Neural cell (in vitro differentiated cells): Measurements from ENCODE around the gene AHI1. TPM values are rescaled to one million over a fixed set of nuclear protein-coding genes. Genes with fewer than 3 reads are reported as not detected.

ENCODE experiments used
- H2AFZ ChIP-seq: fragments of 200-600, 300-800 bp; sonication (generic), shearing (Covaris generic); 2 replicates; pipeline ENCODE4 v1.6.0; 2014; ENCODE audit warnings: low read depth, mild to moderate bottlenecking, antibody characterized with exemption, low read length, moderate library complexity
- H3F3A ChIP-seq: fragments of 200-600 bp; shearing (Covaris generic); 2 replicates; pipeline ENCODE4 v1.6.1; 2016; ENCODE audit warnings: mild to moderate bottlenecking, moderate library complexity, mixed read lengths, antibody characterized with exemption, low read length; ENCODE audit not compliant: insufficient read depth, poor library complexity, severe bottlenecking
- H3K27ac ChIP-seq: fragments of 200-600, 300-800 bp; sonication (generic), shearing (Covaris generic); 2 replicates; pipeline ENCODE4 v1.5.1; 2014; ENCODE audit warnings: mild to moderate bottlenecking, low read length, moderate library complexity
- H3K27me3 ChIP-seq: fragments of 300-800, 200-600 bp; sonication (generic), shearing (Covaris generic); 2 replicates; pipeline ENCODE4 v1.6.0; 2014; ENCODE audit warnings: mild to moderate bottlenecking, low read depth, low read length, moderate library complexity; ENCODE audit not compliant: insufficient read depth
- H3K36me3 ChIP-seq: fragments of 300-800, 200-600 bp; sonication (generic), shearing (Covaris generic); 2 replicates; pipeline ENCODE4 v1.5.1; 2014; ENCODE audit warnings: mild to moderate bottlenecking, antibody characterized with exemption, low read length, moderate library complexity; ENCODE audit not compliant: insufficient read depth
- H3K4me2 ChIP-seq: fragments of 300-800, 200-600 bp; sonication (generic), shearing (Covaris generic); 2 replicates; pipeline ENCODE4 v1.6.0; 2014; ENCODE audit warnings: mild to moderate bottlenecking, low read length
- H3K4me3 ChIP-seq: fragments of 300-800, 200-600 bp; sonication (generic), shearing (Covaris generic); 2 replicates; pipeline ENCODE4 v1.5.1; 2014; ENCODE audit warnings: mild to moderate bottlenecking, low read length, moderate library complexity
- H3K79me2 ChIP-seq: fragments of 200-600 bp; shearing (Covaris generic); replicated peaks from 2 replicates; pipeline ENCODE4 v1.6.0; 2014; ENCODE audit warnings: mild to moderate bottlenecking, low read length, moderate library complexity; ENCODE audit not compliant: insufficient read depth
- H3K9ac ChIP-seq: fragments of 300-800, 200-600 bp; sonication (generic), shearing (Covaris generic); 2 replicates; pipeline ENCODE4 v1.6.1; 2016; ENCODE audit warnings: mild to moderate bottlenecking, low read length, mixed read lengths
- H3K9me2 ChIP-seq: fragments of 200-600 bp; shearing (Covaris generic); 2 replicates; pipeline ENCODE4 v1.6.1; 2016; ENCODE audit warnings: mild to moderate bottlenecking, low read length, mixed read lengths; ENCODE audit not compliant: insufficient read depth
- H3K9me3 ChIP-seq: fragments of 200-600, 300-800 bp; sonication (generic), shearing (Covaris generic); 2 replicates; pipeline ENCODE4 v1.6.1; 2016; ENCODE audit warnings: mild to moderate bottlenecking, mixed run types, low read length, moderate library complexity, mixed read lengths
- H4K20me1 ChIP-seq: fragments of 200-600 bp; shearing (Covaris generic); 2 replicates; pipeline ENCODE4 v1.6.1; 2016; ENCODE audit warnings: mild to moderate bottlenecking, mixed run types; ENCODE audit not compliant: insufficient read depth
- EP300 ChIP-seq: fragments of 450-650 bp; conservative IDR thresholded peaks from 2 replicates; pipeline ENCODE4 v1.6.1; 2014; ENCODE audit warnings: antibody characterized with exemption, mild to moderate bottlenecking, moderate library complexity; ENCODE audit not compliant: poor library complexity, severe bottlenecking
- EZH2 ChIP-seq: fragments of 200-600, 300-800 bp; shearing (Covaris generic), sonication (generic); IDR thresholded peaks from 2 replicates; pipeline ENCODE4 v1.6.1; 2014; ENCODE audit warnings: antibody characterized with exemption, low read length, borderline replicate concordance, mild to moderate bottlenecking; ENCODE audit not compliant: insufficient read depth, poor library complexity, severe bottlenecking
- MXI1 ChIP-seq: fragments of 450-650 bp; conservative IDR thresholded peaks from 2 replicates; pipeline ENCODE4 v1.6.1; 2014; ENCODE audit warnings: antibody characterized with exemption, mild to moderate bottlenecking; ENCODE audit not compliant: poor library complexity, severe bottlenecking
- POLR2AphosphoS5 ChIP-seq: IDR thresholded peaks from 2 replicates; pipeline ENCODE4 v1.6.1; 2012
- RAD21 ChIP-seq: fragments of 450-650 bp; conservative IDR thresholded peaks from 2 replicates; pipeline ENCODE4 v1.6.1; 2014; ENCODE audit warnings: antibody characterized with exemption, mild to moderate bottlenecking, moderate library complexity
- TAF1 ChIP-seq: IDR thresholded peaks from 2 replicates; pipeline ENCODE4 v1.6.1; 2012; ENCODE audit warnings: low read depth
- polyA plus RNA-seq: library from polyadenylated mRNA; depleted of rRNA; stranded (reverse); fragments of >200 nt; gene quantifications from 2 replicates; pipeline ENCODE4 v1.2.3, GENCODE V29; 2014
- TF ChIP-seq, protein P1 (sequence below): IDR thresholded peaks from 2 replicates; pipeline ENCODE4 v1.6.1; 2012; ENCODE audit warnings: borderline replicate concordance
- TF ChIP-seq, protein P2 (sequence below): fragments of 450-650 bp; IDR thresholded peaks from 2 replicates; pipeline ENCODE4 v1.5.1; 2014; ENCODE audit warnings: antibody characterized with exemption, mild to moderate bottlenecking, moderate library complexity; ENCODE audit not compliant: poor library complexity, severe bottlenecking

AHI1 gene
- polyA plus RNA-seq, 1 donor from 2014 or later = 58.2 TPM

DNA sequence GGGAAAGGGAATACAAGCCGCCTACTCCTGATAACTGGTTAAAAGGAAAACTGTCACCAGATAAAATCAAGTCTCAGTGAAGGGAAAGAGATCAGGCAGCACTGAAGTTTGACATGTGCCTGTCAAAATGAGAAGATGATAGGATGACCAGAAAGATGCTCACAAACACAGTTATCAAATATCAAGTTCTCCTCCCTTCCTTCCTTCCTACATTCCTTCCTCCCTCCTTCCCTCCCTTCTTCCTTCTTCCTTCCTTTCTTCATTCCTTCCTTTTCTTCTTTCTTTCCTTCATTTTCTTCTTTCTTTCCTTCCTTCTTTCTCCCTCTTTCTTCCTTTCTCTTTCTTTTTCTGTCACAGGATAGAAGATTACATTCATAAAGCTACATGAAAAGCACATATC is 261.2 kb downstream of the AHI1 start:
- H4K20me1 ChIP-seq = no peaks in the 10 kb centered on the region
- TF ChIP-seq TAF1 (no peak), RAD21 (no peak), EP300 (no peak), POLR2AphosphoS5 (no peak), EZH2 (no peak)
- TF ChIP-seq, protein P1, sequence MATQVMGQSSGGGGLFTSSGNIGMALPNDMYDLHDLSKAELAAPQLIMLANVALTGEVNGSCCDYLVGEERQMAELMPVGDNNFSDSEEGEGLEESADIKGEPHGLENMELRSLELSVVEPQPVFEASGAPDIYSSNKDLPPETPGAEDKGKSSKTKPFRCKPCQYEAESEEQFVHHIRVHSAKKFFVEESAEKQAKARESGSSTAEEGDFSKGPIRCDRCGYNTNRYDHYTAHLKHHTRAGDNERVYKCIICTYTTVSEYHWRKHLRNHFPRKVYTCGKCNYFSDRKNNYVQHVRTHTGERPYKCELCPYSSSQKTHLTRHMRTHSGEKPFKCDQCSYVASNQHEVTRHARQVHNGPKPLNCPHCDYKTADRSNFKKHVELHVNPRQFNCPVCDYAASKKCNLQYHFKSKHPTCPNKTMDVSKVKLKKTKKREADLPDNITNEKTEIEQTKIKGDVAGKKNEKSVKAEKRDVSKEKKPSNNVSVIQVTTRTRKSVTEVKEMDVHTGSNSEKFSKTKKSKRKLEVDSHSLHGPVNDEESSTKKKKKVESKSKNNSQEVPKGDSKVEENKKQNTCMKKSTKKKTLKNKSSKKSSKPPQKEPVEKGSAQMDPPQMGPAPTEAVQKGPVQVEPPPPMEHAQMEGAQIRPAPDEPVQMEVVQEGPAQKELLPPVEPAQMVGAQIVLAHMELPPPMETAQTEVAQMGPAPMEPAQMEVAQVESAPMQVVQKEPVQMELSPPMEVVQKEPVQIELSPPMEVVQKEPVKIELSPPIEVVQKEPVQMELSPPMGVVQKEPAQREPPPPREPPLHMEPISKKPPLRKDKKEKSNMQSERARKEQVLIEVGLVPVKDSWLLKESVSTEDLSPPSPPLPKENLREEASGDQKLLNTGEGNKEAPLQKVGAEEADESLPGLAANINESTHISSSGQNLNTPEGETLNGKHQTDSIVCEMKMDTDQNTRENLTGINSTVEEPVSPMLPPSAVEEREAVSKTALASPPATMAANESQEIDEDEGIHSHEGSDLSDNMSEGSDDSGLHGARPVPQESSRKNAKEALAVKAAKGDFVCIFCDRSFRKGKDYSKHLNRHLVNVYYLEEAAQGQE = no peak
- TF ChIP-seq, protein P2, sequence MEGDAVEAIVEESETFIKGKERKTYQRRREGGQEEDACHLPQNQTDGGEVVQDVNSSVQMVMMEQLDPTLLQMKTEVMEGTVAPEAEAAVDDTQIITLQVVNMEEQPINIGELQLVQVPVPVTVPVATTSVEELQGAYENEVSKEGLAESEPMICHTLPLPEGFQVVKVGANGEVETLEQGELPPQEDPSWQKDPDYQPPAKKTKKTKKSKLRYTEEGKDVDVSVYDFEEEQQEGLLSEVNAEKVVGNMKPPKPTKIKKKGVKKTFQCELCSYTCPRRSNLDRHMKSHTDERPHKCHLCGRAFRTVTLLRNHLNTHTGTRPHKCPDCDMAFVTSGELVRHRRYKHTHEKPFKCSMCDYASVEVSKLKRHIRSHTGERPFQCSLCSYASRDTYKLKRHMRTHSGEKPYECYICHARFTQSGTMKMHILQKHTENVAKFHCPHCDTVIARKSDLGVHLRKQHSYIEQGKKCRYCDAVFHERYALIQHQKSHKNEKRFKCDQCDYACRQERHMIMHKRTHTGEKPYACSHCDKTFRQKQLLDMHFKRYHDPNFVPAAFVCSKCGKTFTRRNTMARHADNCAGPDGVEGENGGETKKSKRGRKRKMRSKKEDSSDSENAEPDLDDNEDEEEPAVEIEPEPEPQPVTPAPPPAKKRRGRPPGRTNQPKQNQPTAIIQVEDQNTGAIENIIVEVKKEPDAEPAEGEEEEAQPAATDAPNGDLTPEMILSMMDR = no peak
- H3K9me2 ChIP-seq = no peaks in the 10 kb centered on the region
- no peak overlapping the region for H3K27ac ChIP-seq
- H3K9ac ChIP-seq = no peak overlapping the region
- H3K36me3 ChIP-seq = no peaks in the 10 kb centered on the region
- no peaks in the 10 kb centered on the region for H3K27me3 ChIP-seq
- no peaks in the 10 kb centered on the region for H3F3A ChIP-seq
- no peaks in the 10 kb centered on the region for H3K9me3 ChIP-seq
- no peak overlapping the region for H3K4me3 ChIP-seq
- H3K4me2 ChIP-seq = no peak overlapping the region
- no peak overlapping the region for H2AFZ ChIP-seq
- H3K79me2 ChIP-seq = no peaks in the 10 kb centered on the region

DNA sequence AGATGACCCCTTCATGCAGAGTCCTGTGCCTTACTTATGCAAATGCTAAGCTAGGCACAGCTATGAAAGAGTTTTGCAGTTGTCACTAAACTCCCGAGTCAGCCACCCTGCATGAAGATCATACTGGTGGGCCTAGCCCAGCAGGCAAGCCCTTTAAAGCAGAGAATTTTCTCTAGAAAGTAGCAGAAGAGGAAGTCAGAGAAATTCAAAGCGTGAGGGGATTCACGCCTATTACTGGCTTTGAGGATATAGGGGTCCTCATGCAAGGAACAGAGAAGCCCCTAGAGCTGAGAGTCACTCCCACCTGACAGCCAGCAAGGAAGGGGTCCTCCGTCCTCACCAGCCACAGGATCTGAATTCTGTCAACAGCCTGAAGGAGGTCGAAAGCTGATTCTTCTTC is 261.8 kb downstream of the AHI1 start:
- Histone ChIP-seq H3K27me3 (no peaks in the 10 kb centered on the region), H3F3A (no peaks in the 10 kb centered on the region), H3K9me2 (no peaks in the 10 kb centered on the region), H3K79me2 (no peaks in the 10 kb centered on the region), H3K4me3 (no peak overlapping the region), H4K20me1 (no peaks in the 10 kb centered on the region), H3K27ac (no peak overlapping the region), H3K36me3 (no peaks in the 10 kb centered on the region), H3K9ac (no peak overlapping the region), H2AFZ (no peak overlapping the region), H3K9me3 (no peaks in the 10 kb centered on the region), H3K4me2 (no peak overlapping the region)
- TF ChIP-seq, protein P1 = no peak
- TF ChIP-seq POLR2AphosphoS5 (no peak), EP300 (no peak), RAD21 (no peak), MXI1 (no peak), TAF1 (no peak)
